ENCODE measurements around the gene BICD2. TPM values are rescaled to one million over a fixed set of nuclear protein-coding genes. Genes with fewer than 3 reads are reported as not detected.

The BICD2 gene
- total and polyA plus RNA-seq, 10 of the 15 experiments (the other 5 are each of a cell fraction or from before 2014, with no cell fraction given) = 5.3 to 25.5 (median 14.4) TPM

- TF ChIP-seq USF2 (IDR thresholded peaks at IDR 0.05; ENCODE audit: borderline replicate concordance, low read depth, low read length) (no peak), RFX5 (IDR thresholded peaks at IDR 0.05; ENCODE audit: low read depth, low read length) (no peak), IKZF1 (conservative IDR thresholded peaks at IDR 0.05) (no peak)
Measured at GRCh38 chr9:92749934-92750315, 14.7 kb downstream of the BICD2 start (continued).

- Histone ChIP-seq H3K4me3 (no peak overlapping the region), H3K79me2 (ENCODE audit: control insufficient read depth, insufficient read depth, low read length) (peaks cover 34% of the 10 kb centered on the region), H3K27me3 (replicated peaks in 1 of 2; ENCODE audit: control insufficient read depth in 2 of 2, insufficient read depth in 2 of 2, low read length in 1 of 2) (no peaks in the 10 kb centered on the region), H3K36me3 (ENCODE audit: control insufficient read depth in 2 of 2, insufficient read depth in 2 of 2, low read length in 1 of 2) (no peaks in the 10 kb centered on the region), H3K9me3 (replicated peaks; ENCODE audit: control insufficient read depth, insufficient read depth, low read length) (no peaks in the 10 kb centered on the region; the same call in 2 of the 3 replicates), H3K9ac (ENCODE audit: control insufficient read depth, insufficient read depth, low read length) (no peak overlapping the region), H3K4me2 (ENCODE audit: control insufficient read depth, insufficient read depth) (no peak overlapping the region), H3K4me1 (ENCODE audit: control insufficient read depth, insufficient read depth, low read length) (peaks cover 6% of the 10 kb centered on the region), H3K27ac (ENCODE audit: control insufficient read depth, insufficient read depth) (no peak overlapping the region), H4K20me1 (ENCODE audit: control insufficient read depth, insufficient read depth) (0 out of 2 replicates have a peak, but pooled peaks cover 3% of the 10 kb centered on the region), H2AFZ (ENCODE audit: control insufficient read depth, low read depth, low read length) (no peak overlapping the region)
- CTCF ChIA-PET = no interaction called here
- in situ Hi-C loops (cut with MboI) = no loop called here
- intact Hi-C loops (cut with micrococcal nuclease; ENCODE audit: unreplicated experiment) = no loop called here
- POLR2A ChIA-PET = no interaction called here
- SMC1A ChIA-PET (ENCODE audit: uncharacterized antibody, unreplicated experiment) = no interaction called here
- BruUV-seq (replicated peaks) = no TSS peak
- RAD21 ChIA-PET (ENCODE audit: unreplicated experiment) = no interaction called here
- 66% methylated on average over 12 of the region's 12 CpGs for whole genome bisulfite sequencing (ENCODE audit: insufficient coverage, insufficient replicate concordance, low lambda C conversion rate, missing lambda C conversion rate)
- no peak for ATAC-seq
- no peak for FAIRE-seq
- no peak for TF ChIP-seq SMARCA5 (IDR thresholded peaks at IDR 0.05)
- TF ChIP-seq MEF2A (IDR thresholded peaks at IDR 0.05; ENCODE audit: insufficient read depth, low read depth, low read length) = no peak
- no peak for TF ChIP-seq BRCA1 (IDR thresholded peaks at IDR 0.05; ENCODE audit: low read depth, low read length)
- TF ChIP-seq E2F4 (IDR thresholded peaks at IDR 0.05; ENCODE audit: low read depth, low read length) = no peak
- TF ChIP-seq ZNF622 (IDR thresholded peaks at IDR 0.05) = no peak
- TF ChIP-seq NFXL1 (IDR thresholded peaks at IDR 0.05; ENCODE audit: borderline replicate concordance) = no peak
- TF ChIP-seq POLR2AphosphoS2 (IDR thresholded peaks at IDR 0.05; ENCODE audit: low read depth, low read length) = no peak
- no peak for TF ChIP-seq BMI1 (IDR thresholded peaks at IDR 0.05; ENCODE audit: borderline replicate concordance)
- no peak for TF ChIP-seq SREBF1 (IDR thresholded peaks at IDR 0.05; ENCODE audit: low read length)
- no peak for TF ChIP-seq SUPT20H (IDR thresholded peaks at IDR 0.05; ENCODE audit: borderline replicate concordance, control insufficient read depth, low read depth, low read length)
- TF ChIP-seq ZBED1 (IDR thresholded peaks at IDR 0.05; ENCODE audit: borderline replicate concordance) = no peak
- TF ChIP-seq ESRRA (IDR thresholded peaks at IDR 0.05; ENCODE audit: low read length) = no peak
- no peak for TF ChIP-seq SUZ12 (IDR thresholded peaks at IDR 0.05; ENCODE audit: unreplicated experiment)
- no peak for TF ChIP-seq NR2F1 (conservative IDR thresholded peaks at IDR 0.05)
- TF ChIP-seq SMAD5 (IDR thresholded peaks at IDR 0.05; ENCODE audit: low read depth) = no peak
- no peak for TF ChIP-seq ATF3 (IDR thresholded peaks at IDR 0.05; ENCODE audit: borderline replicate concordance, extremely low read depth, low read depth, low read length)
- no peak for TF ChIP-seq TCF3 (IDR thresholded peaks at IDR 0.05; ENCODE audit: borderline replicate concordance, insufficient read depth, low read depth, low read length)
- no peak for DNase-seq (ENCODE audit: low read depth, low spot score)
Measured at GRCh38 chr9:92749071-92749933, 15.3 kb downstream of the BICD2 start.
